Measurements from ENCODE around the gene RNASEH2B.
A peak's percentile ranks its signal among the peaks of the same experiment; 100 is the strongest.

Gene RNASEH2B

DNA sequence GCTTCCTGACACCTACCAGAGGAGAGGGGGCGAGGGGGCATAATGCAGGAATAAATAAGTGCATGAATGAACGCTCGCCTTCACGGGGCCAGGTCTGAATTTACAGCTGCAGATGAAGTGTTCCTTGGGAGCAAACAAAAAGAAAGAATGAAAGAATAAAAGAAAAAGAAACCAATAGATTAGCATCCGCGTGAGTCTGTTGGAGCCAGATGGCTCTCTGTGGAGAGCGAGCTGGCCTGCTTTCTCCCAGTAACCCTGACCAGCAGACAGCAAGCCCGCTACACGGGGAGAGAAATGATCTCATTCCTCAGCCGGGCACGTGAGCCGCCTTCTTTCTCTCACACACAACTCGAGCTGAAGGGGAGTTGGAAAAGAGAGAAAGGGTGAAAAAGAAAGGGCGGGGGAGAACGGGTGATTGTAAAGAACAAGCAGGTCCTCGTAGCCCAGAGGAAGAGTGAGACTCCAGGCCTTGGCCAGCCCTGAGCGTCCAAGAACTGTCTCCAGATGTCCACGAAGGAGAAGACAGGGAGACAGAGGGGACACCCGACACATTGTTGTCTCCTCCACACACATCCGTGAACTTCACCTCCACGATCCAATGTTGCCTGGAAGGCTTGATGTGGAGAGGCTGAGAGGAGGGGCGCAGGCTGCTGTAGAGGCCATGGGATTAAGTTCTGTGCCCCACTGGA lies 81.4 kb downstream of the RNASEH2B start:
- Histone ChIP-seq H3K27me3 (ENCODE audit: insufficient read depth, low read length, poor library complexity, severe bottlenecking) (no peaks in the 10 kb centered on the region), H3K9ac (ENCODE audit: low read depth, low read length, poor library complexity, severe bottlenecking) (peak overlapping the region; percentile 5), H3K4me1 (ENCODE audit: insufficient read depth, low read length, poor library complexity, severe bottlenecking) (peaks cover 33% of the 10 kb centered on the region), H3K79me2 (ENCODE audit: insufficient read depth, low read length) (no peaks in the 10 kb centered on the region), H3K9me2 (replicated peaks; ENCODE audit: low read depth, low read length) (no peaks in the 10 kb centered on the region), H3K36me3 (ENCODE audit: insufficient read depth, low read length) (no peaks in the 10 kb centered on the region), H3K4me2 (ENCODE audit: low read depth, low read length, poor library complexity, severe bottlenecking) (no peak overlapping the region), H3F3A (ENCODE audit: low read depth) (no peaks in the 10 kb centered on the region), H3K9me3 (ENCODE audit: insufficient read depth, low read depth, low read length) (no peaks in the 10 kb centered on the region), H2AFZ (ENCODE audit: low read length) (no peak overlapping the region), H4K20me1 (ENCODE audit: insufficient read depth, low read length, poor library complexity, severe bottlenecking) (no peaks in the 10 kb centered on the region), H3K4me3 (ENCODE audit: low read length, poor library complexity, severe bottlenecking) (no peak overlapping the region)
- TF ChIP-seq, protein P1, sequence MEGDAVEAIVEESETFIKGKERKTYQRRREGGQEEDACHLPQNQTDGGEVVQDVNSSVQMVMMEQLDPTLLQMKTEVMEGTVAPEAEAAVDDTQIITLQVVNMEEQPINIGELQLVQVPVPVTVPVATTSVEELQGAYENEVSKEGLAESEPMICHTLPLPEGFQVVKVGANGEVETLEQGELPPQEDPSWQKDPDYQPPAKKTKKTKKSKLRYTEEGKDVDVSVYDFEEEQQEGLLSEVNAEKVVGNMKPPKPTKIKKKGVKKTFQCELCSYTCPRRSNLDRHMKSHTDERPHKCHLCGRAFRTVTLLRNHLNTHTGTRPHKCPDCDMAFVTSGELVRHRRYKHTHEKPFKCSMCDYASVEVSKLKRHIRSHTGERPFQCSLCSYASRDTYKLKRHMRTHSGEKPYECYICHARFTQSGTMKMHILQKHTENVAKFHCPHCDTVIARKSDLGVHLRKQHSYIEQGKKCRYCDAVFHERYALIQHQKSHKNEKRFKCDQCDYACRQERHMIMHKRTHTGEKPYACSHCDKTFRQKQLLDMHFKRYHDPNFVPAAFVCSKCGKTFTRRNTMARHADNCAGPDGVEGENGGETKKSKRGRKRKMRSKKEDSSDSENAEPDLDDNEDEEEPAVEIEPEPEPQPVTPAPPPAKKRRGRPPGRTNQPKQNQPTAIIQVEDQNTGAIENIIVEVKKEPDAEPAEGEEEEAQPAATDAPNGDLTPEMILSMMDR (conservative IDR thresholded peaks at IDR 0.05; ENCODE audit: low read length) = no peak
- no peak for TF ChIP-seq EZH2phosphoT487 (IDR thresholded peaks at IDR 0.05; ENCODE audit: borderline replicate concordance)

DNA sequence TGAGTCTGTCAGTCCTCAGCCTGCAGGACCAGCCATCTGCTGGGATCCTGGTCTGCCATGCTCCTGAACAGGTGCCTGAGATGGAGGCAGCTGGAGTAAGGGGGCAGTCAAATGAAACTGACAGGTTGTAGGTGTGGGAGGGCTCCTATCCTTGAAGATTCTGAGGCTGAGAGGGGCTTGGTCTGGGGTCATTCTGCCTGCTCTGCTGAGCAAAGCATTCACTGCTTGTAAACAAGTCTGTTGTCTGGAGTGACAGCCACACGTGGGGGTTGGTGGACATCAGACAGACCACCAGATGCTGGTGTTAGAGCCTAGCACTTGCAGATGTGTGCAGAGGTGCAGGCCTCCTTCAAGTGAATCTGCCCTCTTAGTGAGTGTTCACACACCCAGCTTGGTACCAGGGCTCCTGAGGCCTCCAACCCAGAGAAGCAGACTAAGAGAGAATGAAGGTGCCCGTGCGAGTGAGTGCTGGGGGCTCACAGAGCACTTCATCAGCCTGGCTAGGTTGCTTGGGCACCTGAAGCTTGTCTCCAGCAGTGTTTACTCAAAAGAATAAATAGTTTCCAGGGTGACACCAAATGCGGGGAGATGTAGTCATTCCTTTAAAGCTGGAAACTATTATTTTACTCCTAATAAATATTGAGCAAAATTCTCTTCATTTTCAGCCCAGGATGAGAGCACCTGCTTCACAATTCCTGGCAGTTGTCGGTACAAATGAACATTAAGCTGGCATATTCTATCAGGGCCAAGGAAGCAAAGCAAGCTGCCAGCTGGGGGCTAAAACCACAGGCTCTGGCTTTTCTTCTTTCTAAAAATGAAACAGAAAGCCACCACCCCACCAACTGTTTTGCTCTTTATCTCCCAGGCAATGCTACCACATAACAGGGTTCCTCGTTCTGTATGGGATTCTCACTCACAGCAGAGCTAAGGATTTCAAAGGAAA lies 82.3 kb downstream of the RNASEH2B start:
- H2AFZ ChIP-seq (ENCODE audit: low read length) = no peak overlapping the region
- no peaks in the 10 kb centered on the region for H3K9me2 ChIP-seq (replicated peaks; ENCODE audit: low read depth, low read length)
- H3K4me2 ChIP-seq (ENCODE audit: low read depth, low read length, poor library complexity, severe bottlenecking) = peak overlapping the region; percentile 58
- H3K27me3 ChIP-seq (ENCODE audit: insufficient read depth, low read length, poor library complexity, severe bottlenecking) = no peaks in the 10 kb centered on the region
- no peaks in the 10 kb centered on the region for H3F3A ChIP-seq (ENCODE audit: low read depth)
- H3K9ac ChIP-seq (ENCODE audit: low read depth, low read length, poor library complexity, severe bottlenecking) = peak overlapping the region; percentile 5
- no peaks in the 10 kb centered on the region for H4K20me1 ChIP-seq (ENCODE audit: insufficient read depth, low read length, poor library complexity, severe bottlenecking)
- peak overlapping the region; percentile 43 for H3K4me3 ChIP-seq (ENCODE audit: low read length, poor library complexity, severe bottlenecking)
- H3K9me3 ChIP-seq (ENCODE audit: insufficient read depth, low read depth, low read length) = no peaks in the 10 kb centered on the region
- H3K4me1 ChIP-seq (ENCODE audit: insufficient read depth, low read length, poor library complexity, severe bottlenecking) = peaks cover 33% of the 10 kb centered on the region
- no peak for TF ChIP-seq EZH2phosphoT487 (IDR thresholded peaks at IDR 0.05; ENCODE audit: borderline replicate concordance)
- TF ChIP-seq, protein P1 (conservative IDR thresholded peaks at IDR 0.05; ENCODE audit: low read length) = no peak
- H3K36me3 ChIP-seq (ENCODE audit: insufficient read depth, low read length) = no peaks in the 10 kb centered on the region
- no peaks in the 10 kb centered on the region for H3K79me2 ChIP-seq (ENCODE audit: insufficient read depth, low read length)

DNA sequence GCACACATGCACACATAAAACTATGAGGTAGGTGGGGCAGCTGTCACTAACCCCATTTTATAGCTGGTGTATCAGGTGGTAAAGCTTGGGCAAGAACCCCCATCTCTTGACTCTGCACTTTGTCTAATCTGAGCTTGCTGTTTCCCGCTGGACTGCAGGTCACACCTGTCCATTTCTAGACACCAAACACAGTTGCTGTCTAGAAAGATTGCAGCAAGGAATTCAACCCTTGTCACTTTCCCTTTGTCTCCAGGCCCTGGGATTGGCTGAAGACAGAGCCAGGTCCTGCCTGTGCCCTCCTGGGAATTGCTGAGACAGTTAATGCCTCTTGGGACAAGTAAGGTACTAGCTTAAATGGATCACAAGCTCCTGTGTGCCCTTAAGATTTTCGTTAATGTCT lies 83.8 kb downstream of the RNASEH2B start:
- TF ChIP-seq EZH2phosphoT487 (IDR thresholded peaks at IDR 0.05; ENCODE audit: borderline replicate concordance) = no peak
- TF ChIP-seq, protein P1 (conservative IDR thresholded peaks at IDR 0.05; ENCODE audit: low read length) = no peak
- Histone ChIP-seq H2AFZ (ENCODE audit: low read length) (no peak overlapping the region), H3F3A (ENCODE audit: low read depth) (no peaks in the 10 kb centered on the region), H3K4me1 (ENCODE audit: insufficient read depth, low read length, poor library complexity, severe bottlenecking) (peaks cover 33% of the 10 kb centered on the region), H3K9me2 (replicated peaks; ENCODE audit: low read depth, low read length) (no peaks in the 10 kb centered on the region), H3K36me3 (ENCODE audit: insufficient read depth, low read length) (no peaks in the 10 kb centered on the region), H3K79me2 (ENCODE audit: insufficient read depth, low read length) (no peaks in the 10 kb centered on the region), H4K20me1 (ENCODE audit: insufficient read depth, low read length, poor library complexity, severe bottlenecking) (no peaks in the 10 kb centered on the region), H3K9me3 (ENCODE audit: insufficient read depth, low read depth, low read length) (no peaks in the 10 kb centered on the region), H3K4me2 (ENCODE audit: low read depth, low read length, poor library complexity, severe bottlenecking) (no peak overlapping the region), H3K27me3 (ENCODE audit: insufficient read depth, low read length, poor library complexity, severe bottlenecking) (no peaks in the 10 kb centered on the region), H3K9ac (ENCODE audit: low read depth, low read length, poor library complexity, severe bottlenecking) (no peak overlapping the region), H3K4me3 (ENCODE audit: low read length, poor library complexity, severe bottlenecking) (no peak overlapping the region)
